Uterus (tissue), 2 donors: ENCODE measurements around the gene PPP2R2B.

Experiments used
- POLR2A ChIP-seq, 2 donors: fragments of 450-650 bp; IDR thresholded peaks; one replicate each; pipeline ENCODE4 v1.6.1; 2016; ENCODE audit warnings: antibody characterized with exemption in 2 of 2, mild to moderate bottlenecking in 1 of 2, moderate library complexity in 1 of 2
- TF ChIP-seq, protein P1 (sequence below), 4 experiments: fragments of 200-600 bp in 2 of 4; fragments of 450-650 bp in 2 of 4; sonication (generic) in 2 of 4; IDR thresholded peaks; one replicate each; pipeline ENCODE4 v1.5.1; 2016 to 2019; ENCODE audit warnings: antibody characterized with exemption in 4 of 4, mild to moderate bottlenecking in 2 of 4, moderate library complexity in 1 of 4

DNA sequence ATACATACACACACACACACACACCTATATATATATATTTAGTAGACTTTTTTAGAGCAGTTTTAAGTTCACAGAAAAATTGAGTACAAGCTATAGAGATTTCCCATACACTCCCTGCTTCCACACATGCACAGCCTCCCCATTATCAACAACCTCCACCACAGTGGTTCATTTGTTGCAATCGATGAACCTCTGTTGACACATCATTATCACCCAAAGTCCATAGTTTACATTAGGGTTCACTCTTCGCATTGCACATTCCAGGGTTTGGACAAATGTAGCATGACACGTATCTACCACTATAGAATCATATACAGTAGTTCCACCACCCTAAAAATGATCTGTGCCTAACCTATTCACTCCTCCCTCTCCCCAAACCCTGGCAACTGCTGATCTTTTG is 111.0 kb downstream of the PPP2R2B start:
- TF ChIP-seq, protein P1, sequence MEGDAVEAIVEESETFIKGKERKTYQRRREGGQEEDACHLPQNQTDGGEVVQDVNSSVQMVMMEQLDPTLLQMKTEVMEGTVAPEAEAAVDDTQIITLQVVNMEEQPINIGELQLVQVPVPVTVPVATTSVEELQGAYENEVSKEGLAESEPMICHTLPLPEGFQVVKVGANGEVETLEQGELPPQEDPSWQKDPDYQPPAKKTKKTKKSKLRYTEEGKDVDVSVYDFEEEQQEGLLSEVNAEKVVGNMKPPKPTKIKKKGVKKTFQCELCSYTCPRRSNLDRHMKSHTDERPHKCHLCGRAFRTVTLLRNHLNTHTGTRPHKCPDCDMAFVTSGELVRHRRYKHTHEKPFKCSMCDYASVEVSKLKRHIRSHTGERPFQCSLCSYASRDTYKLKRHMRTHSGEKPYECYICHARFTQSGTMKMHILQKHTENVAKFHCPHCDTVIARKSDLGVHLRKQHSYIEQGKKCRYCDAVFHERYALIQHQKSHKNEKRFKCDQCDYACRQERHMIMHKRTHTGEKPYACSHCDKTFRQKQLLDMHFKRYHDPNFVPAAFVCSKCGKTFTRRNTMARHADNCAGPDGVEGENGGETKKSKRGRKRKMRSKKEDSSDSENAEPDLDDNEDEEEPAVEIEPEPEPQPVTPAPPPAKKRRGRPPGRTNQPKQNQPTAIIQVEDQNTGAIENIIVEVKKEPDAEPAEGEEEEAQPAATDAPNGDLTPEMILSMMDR (IDR thresholded peaks at IDR 0.05) = no peak
- TF ChIP-seq POLR2A (IDR thresholded peaks at IDR 0.05) = no peak
